Activated naive CD8-positive, alpha-beta T cell treated with anti-CD3 and anti-CD28 coated beads, Interleukin-2, amount 50 U/mL, for 24 hours (primary cell): Measurements from ENCODE around the gene SH3D19.

Source experiments
- ATAC-seq: fragments of 150-1000 bp; cut with Tn5 transposase; one replicate; pipeline ENCODE4 v1.10.0; 2021
- DNase-seq: peaks from one replicate; pipeline ENCODE4 v3.0.0; 2021
- H3K27ac Mint-ChIP-seq: one replicate; pipeline ENCODE4 v1.8.0; 2021; ENCODE audit warnings: mild to moderate bottlenecking, mixed read lengths
- H3K27me3 Mint-ChIP-seq: one replicate; pipeline ENCODE4 v1.8.0; 2021; ENCODE audit warnings: mixed read lengths
- H3K36me3 Mint-ChIP-seq: one replicate; pipeline ENCODE4 v1.8.0; 2021; ENCODE audit warnings: low read depth, mixed read lengths
- H3K4me1 Mint-ChIP-seq: one replicate; pipeline ENCODE4 v1.8.0; 2021; ENCODE audit warnings: mixed read lengths
- H3K4me3 Mint-ChIP-seq: one replicate; pipeline ENCODE4 v1.8.0; 2021; ENCODE audit warnings: mild to moderate bottlenecking, moderate library complexity, mixed read lengths
- H3K9me3 Mint-ChIP-seq: one replicate; pipeline ENCODE4 v1.8.0; 2021; ENCODE audit warnings: mixed read lengths

Gene SH3D19

DNA sequence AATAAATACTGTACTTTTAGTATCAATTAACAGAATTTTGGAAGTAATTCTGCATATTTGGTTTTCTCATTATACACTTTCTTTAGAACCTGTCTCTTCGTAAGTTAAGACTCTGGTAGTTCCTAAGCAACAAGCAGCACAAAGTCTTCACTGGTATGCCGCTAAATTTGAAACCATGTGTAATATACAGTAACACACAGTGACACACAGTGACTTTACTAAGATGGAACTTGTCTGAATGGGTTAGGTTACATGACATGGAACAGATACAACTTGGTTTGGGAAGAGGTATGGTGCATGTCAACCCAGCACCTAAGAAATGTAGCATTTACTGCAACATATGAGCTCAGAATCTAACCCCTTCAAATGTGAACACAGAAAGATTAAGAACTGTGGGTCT, 132.0 kb downstream of the SH3D19 start:
- Mint-ChIP-seq H3K27me3 (peaks cover 4% of the 10 kb centered on the region), H3K27ac (no peak overlapping the region), H3K4me1 (no peaks in the 10 kb centered on the region), H3K9me3 (no peaks in the 10 kb centered on the region), H3K36me3 (no peaks in the 10 kb centered on the region), H3K4me3 (no peak overlapping the region)
- DNase-seq = no peak
- no peak for ATAC-seq

DNA sequence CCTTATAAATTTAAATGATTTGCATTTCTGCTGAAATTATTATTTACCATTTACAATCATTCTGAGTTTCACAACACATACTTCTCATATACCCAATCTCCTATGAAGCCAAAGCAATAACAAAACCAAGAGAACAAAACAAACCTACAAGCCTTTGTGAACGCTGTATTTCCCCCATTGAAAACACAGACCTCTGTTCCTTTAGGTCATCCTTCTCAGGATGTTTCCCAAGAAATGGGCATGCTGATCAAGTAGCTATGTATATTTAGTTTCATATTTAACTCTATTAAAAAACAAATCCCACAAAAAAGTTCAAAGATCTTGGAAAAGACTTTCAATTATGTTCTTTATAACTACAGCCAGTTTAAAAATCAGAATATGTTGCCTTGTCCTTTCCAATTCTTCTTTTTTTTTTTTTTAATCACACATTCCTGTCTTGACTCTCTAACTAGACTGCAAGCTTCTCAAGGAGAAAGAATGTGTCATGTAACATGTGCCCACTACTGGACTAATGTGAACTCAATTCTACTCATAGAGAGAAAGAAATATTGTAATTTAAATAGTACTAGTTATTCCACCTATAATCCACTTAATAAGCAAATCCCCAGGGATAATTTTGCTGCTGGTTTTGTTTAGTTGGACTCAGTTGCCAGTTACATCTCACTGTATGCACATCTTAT, 132.7 kb downstream of the SH3D19 start:
- no peak for DNase-seq
- Mint-ChIP-seq H3K36me3 (no peaks in the 10 kb centered on the region), H3K27me3 (peaks cover 4% of the 10 kb centered on the region), H3K9me3 (no peaks in the 10 kb centered on the region), H3K4me3 (no peak overlapping the region), H3K4me1 (no peaks in the 10 kb centered on the region), H3K27ac (no peak overlapping the region)
- ATAC-seq = no peak

DNA sequence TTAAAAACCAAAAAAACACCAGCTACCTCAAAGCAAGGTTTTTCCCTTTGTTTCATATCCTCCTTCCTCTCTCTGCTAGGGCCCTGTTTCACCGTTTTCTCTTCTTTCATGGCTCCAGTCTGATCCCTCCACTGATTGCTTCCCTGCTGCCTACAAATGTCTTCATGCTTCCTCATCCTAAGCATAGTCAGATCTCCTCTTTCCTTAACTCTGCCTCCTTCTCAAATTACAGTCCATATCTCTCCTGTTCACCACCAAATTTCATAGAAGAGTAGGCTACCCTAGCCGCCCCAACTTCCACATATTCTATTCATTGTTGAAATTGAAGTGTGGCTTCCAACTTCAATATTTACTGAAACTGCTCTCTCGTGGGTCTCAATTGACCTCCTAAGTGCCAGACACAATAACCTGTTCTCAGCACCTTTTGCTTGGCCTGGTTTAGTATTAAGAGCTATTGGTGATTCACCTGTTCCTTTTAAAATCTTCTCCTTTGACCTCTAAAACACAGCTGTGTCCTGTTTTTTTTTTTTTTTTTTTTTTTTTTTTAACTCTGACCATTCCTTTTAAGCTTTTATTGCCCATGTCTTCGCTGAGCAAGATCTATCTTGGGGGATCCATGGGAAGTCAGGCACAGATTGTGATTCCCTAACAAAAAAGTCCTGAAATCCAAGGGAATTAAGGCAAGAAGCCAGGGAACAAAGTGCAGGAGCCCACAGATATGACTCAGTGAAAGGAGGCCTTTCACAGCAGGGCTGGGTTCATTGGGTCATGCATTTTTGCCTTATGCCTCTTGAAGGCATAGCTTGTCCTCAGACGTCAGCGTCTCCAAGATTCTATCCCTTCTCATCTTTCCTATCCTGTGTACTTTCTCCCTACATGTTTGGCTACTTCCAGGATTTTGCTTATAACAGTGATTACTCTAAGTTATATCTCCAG, 140.6 kb downstream of the SH3D19 start:
- Mint-ChIP-seq H3K4me1 (no peaks in the 10 kb centered on the region), H3K27ac (no peak overlapping the region), H3K4me3 (no peak overlapping the region), H3K9me3 (no peaks in the 10 kb centered on the region), H3K36me3 (no peaks in the 10 kb centered on the region), H3K27me3 (peaks cover 5% of the 10 kb centered on the region)
- no peak for DNase-seq
- no peak for ATAC-seq

DNA sequence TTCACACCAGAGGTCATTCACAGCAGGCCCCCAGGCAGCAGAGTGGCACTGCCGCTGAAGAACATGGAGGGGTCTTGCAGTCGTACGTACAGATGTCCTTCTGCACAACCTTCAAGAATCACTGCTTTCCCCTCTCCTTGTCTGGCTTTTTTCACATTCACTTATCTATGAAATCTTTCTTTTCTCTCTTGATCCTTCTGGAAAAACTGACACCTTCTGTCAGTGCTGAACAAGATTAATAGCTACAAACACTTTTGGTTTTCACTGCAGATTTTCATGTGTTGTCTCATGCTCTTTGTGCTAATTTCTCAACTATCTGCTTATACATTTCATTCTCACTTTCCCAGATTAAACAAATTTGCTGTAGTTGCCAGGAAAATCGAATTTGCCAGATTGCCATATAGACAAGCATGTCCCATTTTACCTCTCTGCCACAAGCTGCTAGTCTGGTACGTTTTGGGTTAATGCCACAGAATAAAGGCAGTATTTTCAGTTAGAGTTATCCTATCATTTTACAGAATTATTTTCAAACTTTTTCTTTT, 142.9 kb downstream of the SH3D19 start:
- peaks cover 5% of the 10 kb centered on the region for H3K27me3 Mint-ChIP-seq
- ATAC-seq = no peak
- DNase-seq = no peak
- no peaks in the 10 kb centered on the region for H3K9me3 Mint-ChIP-seq
- H3K4me3 Mint-ChIP-seq = no peak overlapping the region
- no peaks in the 10 kb centered on the region for H3K4me1 Mint-ChIP-seq
- no peaks in the 10 kb centered on the region for H3K36me3 Mint-ChIP-seq
- no peak overlapping the region for H3K27ac Mint-ChIP-seq

DNA sequence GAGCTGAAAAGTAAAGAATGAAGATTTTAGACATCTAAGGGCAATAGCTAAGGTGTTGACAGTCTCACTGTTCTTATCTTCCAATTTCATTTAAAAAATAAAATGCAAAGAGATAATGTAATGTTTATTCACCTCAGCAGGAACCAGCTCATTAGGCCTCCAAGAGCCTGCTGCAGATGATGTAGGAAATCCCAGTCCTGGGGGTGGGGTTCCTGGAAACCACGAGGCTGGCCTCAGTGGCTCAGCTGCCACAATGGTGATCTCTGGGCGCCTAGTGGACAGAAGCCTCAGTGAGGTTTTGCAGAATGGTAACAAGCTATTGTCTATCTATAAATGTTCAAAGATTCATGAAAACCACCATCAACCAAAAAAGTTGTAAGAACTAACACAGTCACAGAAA, 148.7 kb downstream of the SH3D19 start:
- ATAC-seq (no peak), DNase-seq (no peak)
- Mint-ChIP-seq H3K36me3 (no peaks in the 10 kb centered on the region), H3K27me3 (peaks cover 2% of the 10 kb centered on the region), H3K27ac (no peak overlapping the region), H3K9me3 (no peaks in the 10 kb centered on the region), H3K4me1 (no peaks in the 10 kb centered on the region), H3K4me3 (no peak overlapping the region)

DNA sequence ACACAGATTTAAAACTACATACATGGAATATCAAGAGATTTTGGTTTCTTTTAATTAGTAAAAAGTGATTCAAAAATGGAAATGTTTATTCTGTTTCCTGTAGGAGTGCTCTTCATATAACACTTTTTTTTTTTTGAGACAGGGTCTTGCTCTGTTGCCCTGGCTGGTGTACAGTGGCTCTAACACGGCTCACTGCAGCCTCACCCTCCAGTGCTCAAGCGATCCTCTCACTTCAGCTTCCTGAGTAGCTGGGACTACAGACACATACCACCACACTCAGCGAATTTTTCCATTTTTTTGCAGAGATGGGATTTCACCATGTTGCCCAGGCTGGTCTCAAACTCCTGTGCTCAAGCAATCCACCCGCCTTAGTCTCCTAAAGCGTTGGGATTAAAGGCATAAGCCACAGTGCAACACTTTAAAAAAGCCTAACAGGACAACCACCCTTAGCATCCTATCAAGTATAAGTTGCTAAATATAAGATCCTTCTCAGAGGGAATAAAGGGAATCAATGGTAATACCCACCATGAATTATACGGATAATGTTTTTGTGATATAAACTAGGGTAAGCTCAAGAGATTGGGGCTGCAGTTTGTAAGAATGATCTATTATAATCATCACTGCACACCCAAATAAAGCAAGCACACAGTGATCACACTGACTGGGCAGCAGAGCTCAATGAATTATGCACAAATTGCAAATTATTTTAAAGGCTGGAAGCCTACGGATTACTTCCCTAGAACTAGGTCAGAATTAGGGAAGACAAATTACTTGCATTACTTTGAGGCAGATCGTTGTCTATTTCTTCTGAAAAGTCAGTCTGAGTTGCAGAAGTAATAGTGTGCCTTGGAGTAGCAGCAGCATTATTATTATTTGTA, 149.4 kb downstream of the SH3D19 start:
- DNase-seq (no peak), ATAC-seq (no peak)
- no peaks in the 10 kb centered on the region for H3K36me3 Mint-ChIP-seq

DNA sequence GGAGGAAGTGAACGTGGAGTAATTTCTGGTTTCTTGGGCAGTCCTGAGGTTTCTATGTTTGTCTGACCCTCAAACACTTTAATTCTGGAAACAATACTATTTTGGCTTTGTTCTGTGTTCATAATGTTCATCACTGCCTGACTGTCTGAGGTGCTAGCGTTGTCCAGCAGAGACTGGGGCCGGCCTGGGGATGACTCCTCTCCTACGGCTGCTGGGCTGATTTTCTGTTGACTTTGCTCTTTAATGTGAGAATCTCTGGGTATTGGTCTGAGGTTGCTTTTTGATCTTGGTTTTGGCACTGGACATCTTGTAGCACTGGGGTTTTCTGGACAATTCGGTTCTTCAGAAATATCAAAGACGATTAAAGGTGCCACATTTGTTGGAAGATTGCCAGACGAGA, 150.2 kb downstream of the SH3D19 start:
- Mint-ChIP-seq H3K4me1 (no peaks in the 10 kb centered on the region), H3K27me3 (peaks cover 4% of the 10 kb centered on the region), H3K36me3 (no peaks in the 10 kb centered on the region), H3K4me3 (no peak overlapping the region), H3K9me3 (no peaks in the 10 kb centered on the region), H3K27ac (no peak overlapping the region)
- no peak for DNase-seq
- ATAC-seq = no peak

More for the DNA sequence above, 149.4 kb downstream of the SH3D19 start:
- no peak overlapping the region for H3K27ac Mint-ChIP-seq
- no peak overlapping the region for H3K4me3 Mint-ChIP-seq
- H3K4me1 Mint-ChIP-seq = no peaks in the 10 kb centered on the region
- H3K27me3 Mint-ChIP-seq = peaks cover 2% of the 10 kb centered on the region
- no peaks in the 10 kb centered on the region for H3K9me3 Mint-ChIP-seq

DNA sequence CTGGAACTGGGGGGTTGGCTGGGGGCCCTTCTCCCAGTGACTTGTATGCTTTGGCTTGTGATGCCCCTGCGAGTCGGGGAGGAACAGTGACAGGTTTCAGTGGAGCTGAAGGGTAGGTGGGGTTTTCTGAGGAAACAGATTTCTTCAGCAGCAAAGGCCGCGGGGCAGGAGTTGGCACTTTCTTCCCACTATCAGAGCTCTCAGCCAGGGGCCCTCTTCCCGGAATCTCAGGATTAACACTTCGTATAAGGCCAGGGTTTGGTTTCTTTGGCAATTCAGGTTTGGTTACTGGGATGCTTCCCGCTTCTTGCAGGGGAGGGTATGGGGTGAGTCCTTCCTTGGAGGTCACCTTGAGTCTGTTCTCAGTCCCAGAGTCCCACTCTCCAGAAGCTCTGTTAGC, 150.6 kb downstream of the SH3D19 start:
- no peak for DNase-seq
- Mint-ChIP-seq H3K36me3 (no peaks in the 10 kb centered on the region), H3K4me1 (no peaks in the 10 kb centered on the region), H3K9me3 (no peaks in the 10 kb centered on the region), H3K27me3 (peaks cover 4% of the 10 kb centered on the region), H3K4me3 (no peak overlapping the region), H3K27ac (no peak overlapping the region)
- no peak for ATAC-seq

DNA sequence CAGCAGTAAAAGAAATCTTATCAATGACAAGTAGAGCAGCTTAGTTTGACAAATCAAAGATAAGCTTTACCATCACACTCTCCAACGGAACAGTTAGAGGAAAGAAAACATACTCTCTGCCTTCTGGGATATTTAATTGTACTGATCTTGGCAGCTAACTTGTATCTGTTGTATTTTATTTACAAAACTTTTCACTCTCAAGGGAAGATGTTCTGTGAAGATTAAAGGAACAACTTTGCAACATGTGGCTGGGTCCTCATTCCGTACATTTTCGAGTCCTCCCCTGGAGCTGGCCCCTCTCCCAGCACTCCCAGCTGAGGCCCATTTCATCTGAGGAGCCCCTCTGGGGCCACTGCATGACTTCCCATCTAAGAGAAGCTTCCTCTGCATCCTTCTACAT, 151.5 kb downstream of the SH3D19 start:
- H3K4me1 Mint-ChIP-seq = no peaks in the 10 kb centered on the region
- H3K27me3 Mint-ChIP-seq = peaks cover 7% of the 10 kb centered on the region
- no peak overlapping the region for H3K27ac Mint-ChIP-seq
- H3K36me3 Mint-ChIP-seq = no peaks in the 10 kb centered on the region
- no peaks in the 10 kb centered on the region for H3K9me3 Mint-ChIP-seq
- ATAC-seq (no peak), DNase-seq (no peak)
- H3K4me3 Mint-ChIP-seq = no peak overlapping the region

DNA sequence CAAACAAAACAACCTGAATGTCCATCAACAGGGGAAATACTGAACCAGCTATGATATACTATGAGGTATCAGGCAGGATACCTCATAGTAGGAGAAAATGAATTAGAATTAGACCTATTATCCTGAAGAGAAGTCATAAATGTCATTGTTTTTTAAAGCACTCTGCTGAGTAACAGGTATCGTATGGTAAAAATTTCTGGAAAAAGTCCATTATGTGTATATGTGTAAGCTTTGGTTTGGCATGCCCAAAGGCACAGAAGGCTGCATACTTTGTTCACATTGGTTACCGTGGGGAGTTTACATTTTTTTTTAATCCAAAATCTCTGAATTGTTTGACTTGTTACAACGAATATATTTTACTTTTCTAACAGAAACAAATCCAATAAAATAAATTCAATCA, 155.5 kb downstream of the SH3D19 start:
- Mint-ChIP-seq H3K36me3 (no peaks in the 10 kb centered on the region), H3K9me3 (no peaks in the 10 kb centered on the region), H3K4me1 (no peaks in the 10 kb centered on the region), H3K4me3 (no peak overlapping the region), H3K27me3 (peaks cover 16% of the 10 kb centered on the region), H3K27ac (no peak overlapping the region)
- DNase-seq (no peak), ATAC-seq (no peak)

DNA sequence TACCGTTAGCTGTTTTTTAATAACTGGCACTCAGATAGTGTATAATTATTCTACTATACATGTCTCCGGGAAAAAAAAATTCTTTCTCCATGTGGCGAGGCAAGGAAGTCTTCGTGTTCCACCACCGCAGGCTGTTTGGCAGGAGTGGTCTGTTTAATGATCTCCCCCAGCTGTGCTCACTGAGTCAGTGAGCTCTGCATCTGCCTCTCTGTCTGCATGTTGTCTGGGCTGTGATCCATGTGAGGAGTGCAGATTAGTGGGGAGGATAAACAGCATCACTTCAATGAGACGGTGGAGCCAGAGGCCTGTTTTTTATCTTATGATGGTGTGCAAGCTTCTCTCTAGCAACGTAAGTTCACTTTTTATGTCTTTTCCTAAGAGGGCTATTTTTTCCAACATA, 156.2 kb downstream of the SH3D19 start:
- H3K9me3 Mint-ChIP-seq = no peaks in the 10 kb centered on the region
- ATAC-seq = no peak
- H3K27ac Mint-ChIP-seq = no peak overlapping the region
- no peak for DNase-seq
- no peaks in the 10 kb centered on the region for H3K4me1 Mint-ChIP-seq
- H3K4me3 Mint-ChIP-seq = no peak overlapping the region
- peaks cover 18% of the 10 kb centered on the region for H3K27me3 Mint-ChIP-seq
- no peaks in the 10 kb centered on the region for H3K36me3 Mint-ChIP-seq

DNA sequence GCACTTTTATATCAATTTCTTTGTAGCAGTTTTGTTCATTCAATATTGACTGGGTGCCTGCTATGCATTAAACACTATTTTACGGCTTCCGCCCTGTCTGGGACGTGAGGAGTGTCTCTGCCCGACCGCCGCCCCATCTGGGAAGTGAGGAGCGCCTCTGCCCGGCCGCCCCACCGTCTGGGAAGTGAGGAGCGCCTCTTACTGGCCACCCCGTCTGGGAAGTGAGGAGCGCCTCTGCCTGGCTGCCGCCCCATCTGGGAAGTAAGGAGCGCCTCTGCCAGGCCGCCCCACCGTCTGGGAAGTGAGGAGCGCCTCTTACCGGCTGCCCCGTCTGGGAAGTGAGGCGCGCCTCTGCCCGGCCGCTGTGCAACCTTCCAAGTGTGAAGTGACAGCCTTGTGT, 157.8 kb downstream of the SH3D19 start:
- Mint-ChIP-seq H3K4me1 (no peaks in the 10 kb centered on the region), H3K4me3 (no peak overlapping the region), H3K27ac (no peak overlapping the region), H3K9me3 (no peaks in the 10 kb centered on the region), H3K36me3 (no peaks in the 10 kb centered on the region), H3K27me3 (peaks cover 16% of the 10 kb centered on the region)
- ATAC-seq (no peak), DNase-seq (no peak)

DNA sequence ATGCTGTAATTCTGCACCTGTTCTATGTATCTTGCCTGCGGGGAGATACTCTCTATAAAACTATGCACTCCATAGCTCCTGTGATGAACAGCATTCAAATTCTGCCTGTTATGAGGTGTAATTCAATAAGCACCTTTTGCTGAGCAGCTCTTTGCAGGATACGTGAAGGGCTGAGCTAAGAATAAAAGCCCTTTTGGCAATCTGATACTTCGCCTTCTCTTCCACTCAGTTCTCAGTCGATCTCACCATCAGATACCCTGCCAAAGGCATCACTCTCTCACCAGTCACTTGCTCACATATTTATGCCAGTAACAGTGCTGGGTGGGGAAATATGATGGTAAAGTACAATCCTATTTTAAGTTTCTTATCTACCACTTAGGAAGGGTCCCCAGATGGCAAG, 158.8 kb downstream of the SH3D19 start:
- Mint-ChIP-seq H3K27me3 (peaks cover 16% of the 10 kb centered on the region), H3K4me3 (no peak overlapping the region)

DNA sequence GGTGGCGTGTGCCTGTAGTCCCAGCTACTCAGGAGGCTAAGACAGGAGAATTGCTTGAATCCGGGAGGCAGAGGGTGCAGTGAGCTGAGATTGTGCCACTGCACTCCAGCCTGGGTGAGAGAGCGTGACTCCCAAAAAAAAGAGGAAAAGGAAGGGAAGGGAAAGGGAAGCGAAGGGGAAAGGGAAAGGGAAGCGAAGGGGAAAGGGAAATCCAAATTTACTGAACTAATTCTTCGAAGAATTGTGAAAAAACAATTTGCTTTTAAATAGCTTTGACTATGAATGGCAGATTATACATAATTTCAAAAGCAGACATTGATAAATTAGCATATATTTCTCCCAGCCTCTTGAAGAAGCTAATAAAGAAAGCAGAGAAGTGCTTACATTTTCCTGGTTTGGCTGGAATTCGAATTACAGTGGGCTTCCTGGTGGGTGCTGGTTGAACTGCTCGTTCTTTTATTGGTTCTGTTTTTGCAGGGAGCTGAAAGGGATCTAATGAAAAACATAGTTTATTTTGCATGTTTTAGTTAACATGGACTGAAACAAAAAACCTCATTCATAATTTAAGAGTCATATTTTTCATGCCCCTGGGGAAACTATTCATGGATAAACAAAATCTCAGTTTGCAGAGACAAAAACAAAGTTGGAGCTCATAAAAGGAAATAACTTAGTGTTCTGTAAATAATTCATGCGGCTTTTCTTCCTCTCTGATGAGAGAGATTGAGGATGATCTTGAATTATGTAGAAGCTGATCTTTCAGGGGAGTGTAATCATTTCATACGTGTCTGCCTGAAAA, 160.0 kb downstream of the SH3D19 start:
- H3K36me3 Mint-ChIP-seq = no peaks in the 10 kb centered on the region
- H3K4me3 Mint-ChIP-seq = no peak overlapping the region
- ATAC-seq = no peak

More for the DNA sequence above, 158.8 kb downstream of the SH3D19 start:
- no peak for ATAC-seq
- H3K27ac Mint-ChIP-seq = no peak overlapping the region
- H3K36me3 Mint-ChIP-seq = no peaks in the 10 kb centered on the region
- no peaks in the 10 kb centered on the region for H3K4me1 Mint-ChIP-seq
- H3K9me3 Mint-ChIP-seq = no peaks in the 10 kb centered on the region
- no peak for DNase-seq

More for the DNA sequence above, 160.0 kb downstream of the SH3D19 start:
- Mint-ChIP-seq H3K27me3 (peaks cover 13% of the 10 kb centered on the region), H3K9me3 (no peaks in the 10 kb centered on the region), H3K4me1 (no peaks in the 10 kb centered on the region), H3K27ac (no peak overlapping the region)
- no peak for DNase-seq
